Peyer's patch (tissue), 4 donors: Measurements from ENCODE around the gene RXRA. TPM values are rescaled to one million over a fixed set of nuclear protein-coding genes. Genes with fewer than 3 reads are reported as not detected.

Experiments
- DNase-seq, 3 donors: peaks; one replicate each; pipeline ENCODE4 v3.0.0-alpha.2; 2017 to 2019
- H3K27ac ChIP-seq, 4 donors: fragments of 200-600 bp; sonication (generic); one replicate each; pipeline ENCODE4 v1.5.1; 2016 to 2019
- H3K27me3 ChIP-seq, 2 donors: fragments of 200-600 bp; sonication (generic); one replicate each; pipeline ENCODE4 v1.5.1; 2019
- H3K36me3 ChIP-seq, 3 donors: fragments of 200-600 bp; sonication (generic); one replicate each; pipeline ENCODE4 v1.5.1; 2016 to 2019
- H3K4me1 ChIP-seq, 4 donors: fragments of 200-600 bp; sonication (generic); one replicate each; pipeline ENCODE4 v1.5.1; 2016 to 2019
- H3K4me3 ChIP-seq, 4 donors: fragments of 200-600 bp; sonication (generic); 1 replicate in 3 of 4; 2 replicates in 1 of 4; pipeline ENCODE4 v1.5.1; 2016 to 2019; ENCODE audit warnings: mild to moderate bottlenecking in 1 of 4
- H3K9me3 ChIP-seq, 4 donors: fragments of 200-600 bp; sonication (generic); one replicate each; pipeline ENCODE4 v1.5.1; 2016 to 2019; ENCODE audit warnings: mild to moderate bottlenecking in 1 of 4
- POLR2A ChIP-seq, 2 donors: fragments of 450-650 bp; IDR thresholded peaks; one replicate each; pipeline ENCODE4 v1.5.1; 2017; ENCODE audit warnings: antibody characterized with exemption in 2 of 2, mild to moderate bottlenecking in 2 of 2, moderate library complexity in 2 of 2
- total RNA-seq, 4 donors: library from RNA; depleted of rRNA; stranded (reverse); fragments of >200 nt; gene quantifications; one replicate each; pipeline ENCODE4 v1.1.0, GENCODE V29; 2016
- TF ChIP-seq, protein P1 (sequence below), 6 experiments: fragments of 450-650 bp in 4 of 6; fragments of 200-600 bp in 2 of 6; sonication (generic) in 1 of 6; IDR thresholded peaks; one replicate each; pipeline ENCODE4 v1.5.1; 2017 to 2019; ENCODE audit warnings: antibody characterized with exemption in 6 of 6, mild to moderate bottlenecking in 3 of 6, moderate library complexity in 1 of 6

Gene RXRA
- total RNA-seq, 4 donors from 2014 or later: 54.5 to 83.6 (median 65.4) TPM

GRCh38 chr9:134403682-134404301 lies 77.5 kb downstream of the RXRA start:
- Histone ChIP-seq H3K36me3 (peaks cover 0 to 28% (median 0%) of the 10 kb centered on the region in 3 donors), H3K4me1 (peaks cover 3 to 70% (median 50%) of the 10 kb centered on the region in 4 donors), H3K27ac (peak overlapping the region in 3 of 4 donors; percentile 5 to 27 (median 12)), H3K9me3 (peaks cover 0 to 3% (median 0%) of the 10 kb centered on the region in 4 donors), H3K4me3 (no peak overlapping the region), H3K27me3 (no peaks in the 10 kb centered on the region)
- peak; percentile 55 to 80 (median 62) for DNase-seq
- TF ChIP-seq, protein P1, sequence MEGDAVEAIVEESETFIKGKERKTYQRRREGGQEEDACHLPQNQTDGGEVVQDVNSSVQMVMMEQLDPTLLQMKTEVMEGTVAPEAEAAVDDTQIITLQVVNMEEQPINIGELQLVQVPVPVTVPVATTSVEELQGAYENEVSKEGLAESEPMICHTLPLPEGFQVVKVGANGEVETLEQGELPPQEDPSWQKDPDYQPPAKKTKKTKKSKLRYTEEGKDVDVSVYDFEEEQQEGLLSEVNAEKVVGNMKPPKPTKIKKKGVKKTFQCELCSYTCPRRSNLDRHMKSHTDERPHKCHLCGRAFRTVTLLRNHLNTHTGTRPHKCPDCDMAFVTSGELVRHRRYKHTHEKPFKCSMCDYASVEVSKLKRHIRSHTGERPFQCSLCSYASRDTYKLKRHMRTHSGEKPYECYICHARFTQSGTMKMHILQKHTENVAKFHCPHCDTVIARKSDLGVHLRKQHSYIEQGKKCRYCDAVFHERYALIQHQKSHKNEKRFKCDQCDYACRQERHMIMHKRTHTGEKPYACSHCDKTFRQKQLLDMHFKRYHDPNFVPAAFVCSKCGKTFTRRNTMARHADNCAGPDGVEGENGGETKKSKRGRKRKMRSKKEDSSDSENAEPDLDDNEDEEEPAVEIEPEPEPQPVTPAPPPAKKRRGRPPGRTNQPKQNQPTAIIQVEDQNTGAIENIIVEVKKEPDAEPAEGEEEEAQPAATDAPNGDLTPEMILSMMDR (IDR thresholded peaks at IDR 0.05): no peak
- TF ChIP-seq POLR2A (IDR thresholded peaks at IDR 0.05): no peak

DNA sequence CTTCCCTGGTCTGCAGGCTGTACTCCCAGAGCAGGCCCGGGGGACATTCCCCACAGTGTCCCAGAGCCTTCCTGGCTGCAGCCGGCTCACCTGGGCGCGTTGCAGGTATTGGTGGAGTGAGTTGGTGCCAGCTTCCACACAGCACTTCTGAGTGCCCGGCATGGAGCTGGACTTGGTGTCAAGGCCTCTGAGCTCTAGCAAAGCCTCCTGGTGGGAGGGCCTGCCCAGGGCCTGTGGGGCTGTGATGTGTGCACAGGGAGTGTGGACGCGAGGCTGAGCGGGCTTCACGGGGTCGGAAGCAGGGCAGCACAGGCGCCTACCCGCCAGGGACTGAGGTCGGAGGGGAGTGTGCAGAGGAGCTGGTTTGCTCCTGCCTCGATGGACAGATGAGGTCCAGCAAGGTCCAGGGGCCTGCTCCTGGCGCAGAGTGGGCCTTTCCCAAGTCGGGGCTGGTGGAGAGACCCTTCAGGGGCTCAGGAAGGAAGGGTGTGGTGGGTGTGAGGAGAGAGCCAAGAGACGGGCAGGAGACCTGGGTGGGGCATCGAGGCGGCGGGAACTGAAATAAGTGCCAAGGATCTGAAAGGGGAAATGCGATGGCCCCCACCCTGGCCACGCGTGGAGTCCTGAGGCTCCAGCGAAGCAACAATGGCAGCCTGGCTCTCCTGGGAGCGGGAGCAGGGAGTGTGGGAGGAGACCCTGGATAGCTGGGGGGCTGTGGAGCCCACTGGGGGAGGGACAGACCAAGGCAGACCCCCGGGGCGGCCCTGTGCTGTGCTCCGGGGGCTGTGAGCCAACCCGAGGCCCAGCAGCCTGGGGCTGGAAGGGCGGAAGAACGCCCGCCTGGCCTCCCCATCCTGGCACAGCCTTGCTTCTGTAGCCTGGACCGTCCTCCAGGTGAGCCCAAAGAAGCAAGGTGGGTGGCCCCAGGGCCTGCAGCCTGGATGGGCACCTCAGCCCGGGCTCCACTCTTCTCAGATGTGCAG lies 78.4 kb downstream of the RXRA start:
- no peaks in the 10 kb centered on the region for H3K9me3 ChIP-seq
- DNase-seq: no peak
- peaks cover 0 to 36% (median 0%) of the 10 kb centered on the region in 3 donors for H3K36me3 ChIP-seq
- peaks cover 3 to 79% (median 50%) of the 10 kb centered on the region in 4 donors for H3K4me1 ChIP-seq
- H3K4me3 ChIP-seq: no peak overlapping the region
- H3K27me3 ChIP-seq: no peaks in the 10 kb centered on the region
- H3K27ac ChIP-seq: peak overlapping the region in 3 of 4 donors; percentile 5 to 27 (median 12)
- TF ChIP-seq POLR2A (IDR thresholded peaks at IDR 0.05): no peak
- TF ChIP-seq, protein P1 (IDR thresholded peaks at IDR 0.05): no peak

- no peak for TF ChIP-seq POLR2A (IDR thresholded peaks at IDR 0.05)
- TF ChIP-seq, protein P1 (IDR thresholded peaks at IDR 0.05): no peak
- H3K27me3 ChIP-seq: no peaks in the 10 kb centered on the region
- H3K36me3 ChIP-seq: peaks cover 0 to 45% (median 0%) of the 10 kb centered on the region in 3 donors
- peak overlapping the region in 2 of 4 donors; percentile 5 to 46 for H3K27ac ChIP-seq
- no peaks in the 10 kb centered on the region for H3K9me3 ChIP-seq
- DNase-seq: no peak
- H3K4me1 ChIP-seq: peaks cover 3 to 85% (median 50%) of the 10 kb centered on the region in 4 donors
- H3K4me3 ChIP-seq: no peak overlapping the region
Measured at GRCh38 chr9:134405527-134405926, 79.3 kb downstream of the RXRA start.

- no peak for DNase-seq
- Histone ChIP-seq H3K27me3 (no peaks in the 10 kb centered on the region), H3K4me1 (peaks cover 3 to 95% (median 50%) of the 10 kb centered on the region in 4 donors), H3K36me3 (peaks cover 0 to 47% (median 0%) of the 10 kb centered on the region in 3 donors), H3K9me3 (no peaks in the 10 kb centered on the region), H3K4me3 (peak overlapping the region in 2 of 4 donors; percentile 13 to 29), H3K27ac (peak overlapping the region; percentile 49 to 64 (median 54))
- TF ChIP-seq, protein P1 (IDR thresholded peaks at IDR 0.05): no peak
- no peak for TF ChIP-seq POLR2A (IDR thresholded peaks at IDR 0.05)
Measured at GRCh38 chr9:134406366-134407120, 80.3 kb downstream of the RXRA start.
